ENCODE results near the gene TWSG1.
"Not testable (repeated sequence)": the region's sequence is repeated elsewhere in the genome, so short reads cannot be mapped to it uniquely, and the experiment has no call there.

The TWSG1 gene

GRCh38 chr18:9428862-9429661 is 94.5 kb downstream of the TWSG1 start:
- DNase-seq: no peak

- no peak for DNase-seq
Measured at GRCh38 chr18:9429662-9429993, 95.1 kb downstream of the TWSG1 start.

GRCh38 chr18:9430315-9430714 is 95.7 kb downstream of the TWSG1 start:
- DNase-seq: not testable (repeated sequence)

- DNase-seq: no peak
Measured at GRCh38 chr18:9431296-9431695, 96.7 kb downstream of the TWSG1 start.

- DNase-seq: not testable (repeated sequence)
Measured at GRCh38 chr18:9433122-9433521, 98.5 kb downstream of the TWSG1 start.

- DNase-seq: no peak
Measured at GRCh38 chr18:9433671-9434121, 99.1 kb downstream of the TWSG1 start.

GRCh38 chr18:9434122-9434701 is 99.6 kb downstream of the TWSG1 start:
- DNase-seq: no peak

- no peak for DNase-seq
Measured at GRCh38 chr18:9435041-9435440, 100.5 kb downstream of the TWSG1 start.

- no peak for DNase-seq
Measured at GRCh38 chr18:9436206-9436929, 101.8 kb downstream of the TWSG1 start.

GRCh38 chr18:9437021-9437437 is 102.5 kb downstream of the TWSG1 start:
- DNase-seq: no peak

- no peak for DNase-seq
Measured at GRCh38 chr18:9437672-9438071, 103.1 kb downstream of the TWSG1 start.

GRCh38 chr18:9441061-9441460 is 106.5 kb downstream of the TWSG1 start:
- no peak for DNase-seq

GRCh38 chr18:9444549-9444948 is 110.0 kb downstream of the TWSG1 start:
- DNase-seq: no peak

GRCh38 chr18:9446839-9447238 is 112.3 kb downstream of the TWSG1 start:
- DNase-seq: no peak

- no peak for DNase-seq
Measured at GRCh38 chr18:9447334-9447733, 112.8 kb downstream of the TWSG1 start.

- DNase-seq: no peak
Measured at GRCh38 chr18:9449600-9450414, 115.2 kb downstream of the TWSG1 start.

GRCh38 chr18:9450920-9451319 is 116.3 kb downstream of the TWSG1 start:
- not testable (repeated sequence) for DNase-seq

All from NCI-H1436 (cell line).